Fibroblast of mammary gland (primary cell): Measurements from ENCODE around the gene HOPX.
A peak's percentile ranks its signal among the peaks of the same experiment; 100 is the strongest.
"Not testable (repeated sequence)": the region's sequence is repeated elsewhere in the genome, so short reads cannot be mapped to it uniquely, and the experiment has no call there.

Source experiments
- DNase-seq: peaks from one replicate; pipeline ENCODE4 v3.0.0-alpha.2; 2010; ENCODE audit warnings: low read depth
- H3K4me3 ChIP-seq: 2 replicates; pipeline ENCODE4 v1.5.1; 2011; ENCODE audit warnings: low read depth, mild to moderate bottlenecking, low read length, moderate library complexity; ENCODE audit not compliant: control insufficient read depth
- TF ChIP-seq, protein P1 (sequence below): conservative IDR thresholded peaks from 2 replicates; pipeline ENCODE4 v1.5.1; 2011; ENCODE audit warnings: low read depth, low read length, inconsistent platforms; ENCODE audit not compliant: control insufficient read depth, insufficient read depth

HOPX gene, protein sequence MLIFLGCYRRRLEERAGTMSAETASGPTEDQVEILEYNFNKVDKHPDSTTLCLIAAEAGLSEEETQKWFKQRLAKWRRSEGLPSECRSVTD

GRCh38 chr4:56681158-56681852, at the start of gene HOPX:
TSS of gene HOPX (minus strand) at chr4:56681296. CDS start at chr4:56657816, 23,480 bp downstream.
- TF ChIP-seq, protein P1, sequence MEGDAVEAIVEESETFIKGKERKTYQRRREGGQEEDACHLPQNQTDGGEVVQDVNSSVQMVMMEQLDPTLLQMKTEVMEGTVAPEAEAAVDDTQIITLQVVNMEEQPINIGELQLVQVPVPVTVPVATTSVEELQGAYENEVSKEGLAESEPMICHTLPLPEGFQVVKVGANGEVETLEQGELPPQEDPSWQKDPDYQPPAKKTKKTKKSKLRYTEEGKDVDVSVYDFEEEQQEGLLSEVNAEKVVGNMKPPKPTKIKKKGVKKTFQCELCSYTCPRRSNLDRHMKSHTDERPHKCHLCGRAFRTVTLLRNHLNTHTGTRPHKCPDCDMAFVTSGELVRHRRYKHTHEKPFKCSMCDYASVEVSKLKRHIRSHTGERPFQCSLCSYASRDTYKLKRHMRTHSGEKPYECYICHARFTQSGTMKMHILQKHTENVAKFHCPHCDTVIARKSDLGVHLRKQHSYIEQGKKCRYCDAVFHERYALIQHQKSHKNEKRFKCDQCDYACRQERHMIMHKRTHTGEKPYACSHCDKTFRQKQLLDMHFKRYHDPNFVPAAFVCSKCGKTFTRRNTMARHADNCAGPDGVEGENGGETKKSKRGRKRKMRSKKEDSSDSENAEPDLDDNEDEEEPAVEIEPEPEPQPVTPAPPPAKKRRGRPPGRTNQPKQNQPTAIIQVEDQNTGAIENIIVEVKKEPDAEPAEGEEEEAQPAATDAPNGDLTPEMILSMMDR: no peak
- H3K4me3 ChIP-seq: no peak within 1 kb of the TSS
- DNase-seq: no peak

GRCh38 chr4:56730097-56730496, 49.0 kb upstream of the HOPX start:
- H3K4me3 ChIP-seq: no peak overlapping the region
- DNase-seq: no peak
- TF ChIP-seq, protein P1: no peak

- no peak overlapping the region for H3K4me3 ChIP-seq
- DNase-seq: peak; percentile 99
- TF ChIP-seq, protein P1: no peak
Measured at GRCh38 chr4:56728512-56728911, 47.4 kb upstream of the HOPX start.

DNA sequence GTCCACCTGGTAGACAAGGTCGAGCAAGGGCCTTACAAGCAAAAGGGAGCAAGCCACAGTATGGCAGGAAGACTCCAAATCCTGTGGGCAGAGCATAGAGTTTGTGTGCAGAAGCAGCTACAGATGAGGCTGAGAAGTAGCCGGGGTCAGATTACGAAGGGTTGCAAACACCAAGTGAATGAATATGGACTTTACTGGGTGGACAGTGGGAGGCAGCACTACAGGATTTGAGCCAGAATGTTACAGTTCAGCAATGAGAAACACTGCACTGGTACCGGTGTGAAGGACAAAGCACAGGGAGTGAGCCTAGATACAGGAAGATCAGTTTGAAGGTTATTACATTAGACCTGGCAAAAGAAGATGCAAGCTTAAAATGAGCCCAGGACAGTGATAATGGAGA, 46.1 kb upstream of the HOPX start:
- peak; percentile 52 for DNase-seq
- H3K4me3 ChIP-seq: no peak overlapping the region
- TF ChIP-seq, protein P1: peak; percentile 22

GRCh38 chr4:56726593-56726992, 45.5 kb upstream of the HOPX start:
- H3K4me3 ChIP-seq, DNase-seq: not testable (repeated sequence)

GRCh38 chr4:56723659-56724230, 42.6 kb upstream of the HOPX start:
- TF ChIP-seq, protein P1: no peak
- DNase-seq: no peak
- no peak overlapping the region for H3K4me3 ChIP-seq

GRCh38 chr4:56723201-56723605, 42.1 kb upstream of the HOPX start:
- TF ChIP-seq, protein P1: no peak
- no peak overlapping the region for H3K4me3 ChIP-seq
- no peak for DNase-seq
